ENCODE results near the gene RASSF6.
A peak's percentile ranks its signal among the peaks of the same experiment; 100 is the strongest.

GRCh38 chr4:73661646-73662119 is 41.4 kb upstream of the RASSF6 start:
- TF ChIP-seq CTCF (IDR thresholded peaks at IDR 0.05) (peak; percentile 23; the same call in 1 of the 2 replicates), CHD2 (IDR thresholded peaks at IDR 0.05; ENCODE audit: low read length, partially characterized antibody) (no peak)
